ENCODE measurements around the gene SRBD1.

GRCh38 chr2:45570671-45571334, 40.3 kb downstream of the SRBD1 start:
- TF ChIP-seq CTCF (IDR thresholded peaks at IDR 0.05) (no peak), POLR2A (IDR thresholded peaks at IDR 0.05) (no peak), EP300 (IDR thresholded peaks at IDR 0.05) (no peak)

Measured in stomach (tissue), 4 donors.